Erythroblast (primary cell): ENCODE measurements around the gene TTC39C.
"Not testable (repeated sequence)": the region's sequence is repeated elsewhere in the genome, so short reads cannot be mapped to it uniquely, and the experiment has no call there.

Experiments used
- DNase-seq, 2 experiments: peaks; one replicate each; lab custom pipeline; 2025; lab: John Stamatoyannopoulos, UW
- GATA1 ChIP-seq: IDR thresholded peaks from 2 replicates; pipeline ENCODE4 v1.6.1; 2011; ENCODE audit warnings: low read depth, mild to moderate bottlenecking, control low read depth, low read length, moderate library complexity
- POLR2A ChIP-seq: IDR thresholded peaks from 2 replicates; pipeline ENCODE4 v1.6.1; 2011; ENCODE audit warnings: mild to moderate bottlenecking, low read length

The TTC39C gene

GRCh38 chr18:24118750-24119577 lies 104.4 kb downstream of the TTC39C start:
- peak; percentile 74 to 87 for DNase-seq

DNA sequence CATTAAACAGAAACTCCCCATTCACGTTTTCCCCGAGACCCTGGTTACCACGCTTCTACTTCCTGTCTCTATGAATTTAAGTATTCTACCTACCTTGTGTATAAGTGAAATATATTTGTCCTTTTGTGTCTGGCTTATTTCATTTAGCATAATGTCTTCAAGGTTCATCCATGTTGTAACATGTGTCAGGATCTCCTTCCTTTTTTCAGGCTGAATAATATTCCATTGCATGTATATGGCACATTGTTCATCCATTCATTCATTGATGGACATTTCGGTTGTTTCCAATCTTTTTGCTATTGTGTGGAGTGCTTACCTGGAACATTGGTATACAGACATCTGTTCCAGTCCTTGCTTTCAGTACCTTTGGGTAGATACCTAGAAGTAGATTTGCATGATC lies 106.1 kb downstream of the TTC39C start:
- DNase-seq = no peak
- no peak for TF ChIP-seq GATA1

More at GRCh38 chr18:24118750-24119577, 104.4 kb downstream of the TTC39C start:
- TF ChIP-seq GATA1 = no peak
- TF ChIP-seq POLR2A = no peak

DNA sequence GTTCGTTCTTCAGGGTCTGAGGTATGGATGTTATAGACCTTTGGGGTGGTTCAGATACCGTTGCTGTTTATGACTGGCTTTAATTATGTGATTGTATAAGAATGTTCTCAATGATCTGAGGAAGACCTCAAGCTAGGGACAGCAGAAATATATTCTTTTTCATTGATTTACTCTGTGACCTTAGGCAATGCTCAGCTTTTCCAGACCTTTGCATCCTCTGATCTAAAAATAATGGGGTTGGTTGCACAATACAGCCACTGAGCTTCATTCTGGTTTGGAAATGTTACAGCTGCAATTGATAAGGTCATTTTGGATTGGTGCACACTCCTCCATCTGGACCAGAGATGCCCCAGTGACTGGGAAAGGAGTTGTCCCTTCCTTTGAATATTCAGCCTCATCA lies 107.1 kb downstream of the TTC39C start:
- no peak for TF ChIP-seq POLR2A
- no peak for TF ChIP-seq GATA1
- DNase-seq = no peak

DNA sequence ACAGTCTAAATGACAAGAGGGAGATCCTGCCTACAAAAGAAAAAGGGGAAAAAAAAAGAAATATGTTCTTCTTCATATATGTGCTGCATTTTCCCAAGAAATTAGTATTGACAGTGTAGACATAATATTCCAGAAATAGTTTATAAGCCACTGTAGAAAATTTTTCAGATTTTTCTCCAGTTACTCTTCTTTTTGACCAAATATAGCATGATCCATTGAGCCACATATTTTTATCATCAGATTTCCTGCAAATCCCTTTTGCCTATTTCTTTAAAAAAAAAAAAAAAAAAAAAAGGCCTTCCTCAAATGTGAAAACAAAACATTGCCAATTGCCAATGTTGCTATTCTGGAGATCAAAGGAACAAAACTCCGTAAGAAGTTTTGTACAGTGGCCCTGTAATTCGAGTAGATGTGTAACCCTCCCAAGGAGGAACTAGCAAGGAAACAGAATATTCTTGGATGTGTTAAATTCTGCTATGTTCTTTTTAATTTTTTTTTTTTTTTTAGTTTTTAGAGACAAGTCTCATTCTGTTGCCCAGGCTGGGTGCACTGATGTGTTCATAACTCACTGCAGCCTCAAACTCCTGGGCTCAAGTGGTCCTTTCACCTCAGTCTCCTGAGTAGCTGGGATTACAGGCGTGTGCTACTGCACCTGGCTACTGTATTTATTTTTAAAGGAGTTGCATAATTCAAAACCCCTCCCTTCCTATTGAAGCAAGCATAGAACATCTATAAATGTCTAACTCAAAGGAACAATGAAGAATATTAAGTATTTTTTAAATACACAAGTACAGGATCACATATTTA lies 111.8 kb downstream of the TTC39C start:
- TF ChIP-seq POLR2A (no peak), GATA1 (no peak)
- no peak for DNase-seq

DNA sequence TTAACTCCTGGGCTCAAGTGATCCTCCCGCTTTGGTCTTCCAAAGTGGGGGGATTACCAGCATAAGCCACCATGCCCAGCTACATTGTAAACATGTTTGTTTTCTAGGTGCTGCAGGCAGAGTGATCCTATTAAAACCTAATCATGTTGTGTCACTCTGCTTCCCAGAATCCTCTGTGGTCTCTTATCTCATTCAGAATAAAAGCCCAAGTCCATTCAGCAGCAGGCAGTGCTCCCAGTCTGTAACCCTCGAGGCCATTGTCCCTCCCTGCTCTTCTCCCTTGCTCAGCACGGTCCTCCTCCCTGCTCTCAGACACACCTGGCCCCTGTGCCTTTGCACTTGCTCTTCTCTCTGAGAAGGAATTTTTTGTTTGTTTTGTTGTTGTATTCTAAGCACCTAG lies 113.2 kb downstream of the TTC39C start:
- no peak for DNase-seq
- TF ChIP-seq POLR2A (no peak), GATA1 (no peak)

DNA sequence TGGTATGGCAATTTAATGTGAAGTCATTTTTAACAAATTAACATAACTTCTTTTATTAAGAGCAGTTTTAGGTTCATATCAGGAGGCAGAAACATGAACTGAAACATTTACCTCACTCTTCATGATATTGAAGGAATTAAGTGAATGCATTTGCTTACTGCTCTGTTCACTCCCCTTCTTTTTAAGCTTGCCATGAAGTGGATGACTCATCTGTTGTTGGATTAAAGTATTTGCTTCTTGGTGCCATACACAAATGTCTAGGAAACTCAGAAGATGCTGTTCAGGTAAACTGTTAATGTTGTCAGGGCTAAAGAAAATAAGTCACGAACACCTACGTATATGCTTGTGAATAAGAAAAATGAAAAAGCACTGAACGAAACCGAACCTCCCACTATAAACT lies 114.1 kb downstream of the TTC39C start:
- DNase-seq = no peak
- no peak for TF ChIP-seq POLR2A
- TF ChIP-seq GATA1 = no peak

DNA sequence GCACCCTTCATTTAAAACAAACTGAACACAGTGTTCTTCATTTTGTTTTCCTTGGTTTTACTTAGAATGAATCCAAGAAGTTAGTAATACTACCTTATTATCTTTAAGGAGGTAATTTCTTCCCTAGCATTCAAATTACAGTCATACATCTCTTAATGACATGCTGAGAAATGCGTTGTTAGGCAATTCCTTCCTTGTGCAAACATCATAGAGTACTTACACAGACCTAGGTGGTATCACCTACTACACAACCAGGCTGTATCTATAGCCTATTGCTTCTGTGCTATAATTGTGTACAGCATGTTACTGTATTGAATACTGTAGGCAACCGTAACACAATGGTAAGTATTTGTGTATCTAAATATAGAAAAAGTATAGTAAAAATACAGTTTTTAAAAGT lies 115.9 kb downstream of the TTC39C start:
- DNase-seq = no peak
- TF ChIP-seq GATA1 (no peak), POLR2A (no peak)

DNA sequence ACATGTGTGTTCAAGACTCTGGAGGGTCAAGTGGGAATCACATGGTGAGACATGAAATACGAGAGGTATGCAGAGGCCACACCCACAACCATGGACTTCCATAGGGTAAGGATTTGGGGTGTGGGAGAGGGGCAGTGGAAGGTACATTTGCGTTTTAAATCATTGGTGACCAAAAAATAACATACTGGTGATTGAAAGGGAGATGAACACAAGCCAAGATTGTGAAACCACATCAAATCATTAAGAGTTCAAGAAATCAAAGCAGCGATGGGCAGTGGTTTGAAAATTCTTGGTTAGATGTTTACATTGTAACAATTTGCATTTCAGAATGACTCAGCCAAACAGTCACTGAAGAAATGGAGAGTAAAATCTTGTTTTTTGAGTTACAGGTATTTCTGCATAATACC lies 122.4 kb downstream of the TTC39C start:
- no peak for TF ChIP-seq GATA1
- no peak for TF ChIP-seq POLR2A
- no peak for DNase-seq

DNA sequence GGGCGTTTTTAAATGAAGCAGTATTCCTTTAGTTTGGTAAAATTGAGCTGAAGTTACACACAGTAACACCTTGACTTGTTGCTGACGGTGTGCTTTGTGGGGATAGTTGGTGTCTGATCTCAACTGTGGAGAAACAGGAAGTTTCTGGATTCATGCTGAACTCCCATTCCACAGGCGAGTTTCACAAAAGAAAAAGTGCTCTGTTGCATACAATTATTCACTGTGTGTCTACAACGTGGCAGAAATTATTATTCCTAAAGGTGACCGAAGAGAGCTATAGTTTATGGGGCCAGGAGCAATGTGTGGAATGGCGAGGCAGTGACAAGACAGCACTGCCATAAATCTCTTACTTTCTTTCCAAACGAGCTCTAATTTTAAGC lies 123.8 kb downstream of the TTC39C start:
- DNase-seq = no peak
- TF ChIP-seq POLR2A (no peak), GATA1 (no peak)

DNA sequence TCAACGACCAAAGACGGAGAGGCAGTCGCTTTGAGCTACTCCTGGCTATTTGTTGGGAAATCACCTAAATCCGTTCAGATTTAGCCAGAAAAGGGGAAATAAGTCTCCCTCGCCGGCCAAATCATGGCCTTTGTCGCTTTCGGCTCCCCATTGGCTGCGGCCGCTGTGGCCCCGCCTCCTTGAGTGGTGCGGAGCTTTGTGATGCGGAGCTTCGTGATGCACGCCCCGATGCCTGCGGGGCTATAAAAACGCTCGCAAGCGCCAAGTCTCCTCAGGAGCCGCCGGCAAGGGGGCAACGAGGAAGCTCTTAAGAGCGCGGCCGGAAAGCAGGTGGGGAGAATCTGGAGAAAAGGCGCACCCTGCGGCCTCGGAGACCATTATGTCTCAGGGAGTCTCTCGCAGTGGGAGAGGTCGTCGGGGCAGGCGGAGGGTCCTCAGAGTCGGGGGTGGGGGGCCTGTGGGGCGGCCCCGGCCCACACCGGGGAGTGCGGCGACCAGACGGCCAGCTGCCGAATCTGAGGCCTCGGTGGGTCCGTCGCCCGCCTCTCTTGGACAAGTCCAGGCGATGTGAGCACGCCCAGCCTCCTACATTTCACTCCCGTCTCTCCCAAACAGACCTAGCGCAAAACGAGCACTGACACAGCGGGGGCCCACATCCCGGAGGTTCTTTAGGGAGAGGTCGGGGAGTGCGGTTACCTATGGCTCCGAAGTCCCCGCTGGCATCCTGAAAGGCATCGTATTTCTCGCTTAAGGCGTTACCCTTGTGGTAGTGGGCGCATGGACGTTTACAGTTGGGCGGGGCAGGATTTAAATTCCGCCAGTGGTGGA lies 124.4 kb downstream of the TTC39C start, which contains the start of gene CABYR:
TSS of gene CABYR (plus strand) at position 274 of the 828 bp plus-strand sequence. CDS start 4,053 bp downstream, outside the sequence.
- peak; percentile 33 to 36 for DNase-seq
- TF ChIP-seq GATA1 (no peak), POLR2A (no peak)

DNA sequence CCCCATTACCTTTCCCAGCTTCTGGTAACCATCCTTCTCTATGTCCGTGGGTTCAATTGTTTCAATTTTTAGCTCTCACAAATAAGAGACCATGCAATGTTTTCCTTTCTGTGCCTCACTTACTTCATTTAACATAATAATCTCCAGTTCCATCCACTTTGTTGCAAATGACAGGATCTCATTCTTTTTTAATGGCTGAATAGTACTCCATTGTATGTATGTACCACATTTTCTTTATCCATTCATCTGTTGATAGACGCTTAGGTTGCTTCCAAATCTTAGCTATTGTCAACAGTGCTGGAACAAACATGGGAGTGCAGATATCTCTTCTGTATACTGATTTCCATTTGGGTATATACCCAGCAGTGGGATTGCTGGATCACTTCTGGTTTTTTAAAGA lies 126.1 kb downstream of the TTC39C start:
- TF ChIP-seq POLR2A = no peak
- TF ChIP-seq GATA1 = no peak
- no peak for DNase-seq

GRCh38 chr18:24142376-24142775 lies 127.8 kb downstream of the TTC39C start:
- DNase-seq = no peak
- TF ChIP-seq GATA1 (no peak), POLR2A (no peak)

- not testable (repeated sequence) for DNase-seq
Measured at GRCh38 chr18:24149591-24149990, 135.0 kb downstream of the TTC39C start.

- TF ChIP-seq POLR2A (no peak), GATA1 (no peak)
- no peak for DNase-seq
Measured at GRCh38 chr18:24153397-24153796, 138.8 kb downstream of the TTC39C start.
